ENCODE measurements around the gene SYNPO. TPM values are rescaled to one million over a fixed set of nuclear protein-coding genes. Genes with fewer than 3 reads are reported as not detected.

SYNPO gene
- total and polyA plus RNA-seq, 2 donors (not counting 1 experiment from before 2014, with no cell fraction given), result 6.6 to 9.8 TPM

- TF ChIP-seq CTCF (conservative IDR thresholded peaks at IDR 0.05 in 1 of 2, IDR thresholded peaks at IDR 0.05 in 1 of 2; ENCODE audit: low read depth in 1 of 2, low read length in 2 of 2) (no peak), EZH2 (IDR thresholded peaks at IDR 0.05; ENCODE audit: low read length, missing control alignments) (no peak)
- no peak overlapping the region for H2AFZ ChIP-seq (ENCODE audit: low read length)
Measured at GRCh38 chr5:150623152-150623877, 17.1 kb upstream of the SYNPO start.

GRCh38 chr5:150623878-150624216, 16.6 kb upstream of the SYNPO start:
- Histone ChIP-seq H4K20me1 (ENCODE audit: control insufficient read depth, extremely low read depth, insufficient read depth, low read length) (no peaks in the 10 kb centered on the region), H3K79me2 (ENCODE audit: control insufficient read depth, insufficient read depth, low read length) (no peaks in the 10 kb centered on the region), H3K36me3 (ENCODE audit: control insufficient read depth, insufficient read depth, low read length) (no peaks in the 10 kb centered on the region), H3K9me3 (ENCODE audit: control insufficient read depth, insufficient read depth, low read depth, low read length) (no peaks in the 10 kb centered on the region), H3K27ac (ENCODE audit: insufficient read depth, low read length) (no peak overlapping the region), H3K27me3 (ENCODE audit: control insufficient read depth, insufficient read depth, low read length) (no peaks in the 10 kb centered on the region), H2AFZ (ENCODE audit: low read length) (no peak overlapping the region), H3K4me3 (replicated peaks in 1 of 4; ENCODE audit: control extremely low read depth in 1 of 4, insufficient read depth in 1 of 4, low read depth in 3 of 4, low read length in 4 of 4) (peak overlapping the region in 1 of 4 experiments; percentile 7), H3K4me2 (ENCODE audit: extremely low read depth, insufficient read depth, low read length) (peak overlapping the region; percentile 60), H3K9ac (ENCODE audit: insufficient read depth, low read length) (no peak overlapping the region), H3K4me1 (ENCODE audit: control insufficient read depth, extremely low read depth, insufficient read depth, low read length) (peaks cover 19% of the 10 kb centered on the region)
- TF ChIP-seq EZH2 (IDR thresholded peaks at IDR 0.05; ENCODE audit: low read length, missing control alignments), result no peak
- no peak for TF ChIP-seq CTCF (conservative IDR thresholded peaks at IDR 0.05 in 1 of 2, IDR thresholded peaks at IDR 0.05 in 1 of 2; ENCODE audit: low read depth in 1 of 2, low read length in 2 of 2)
- DNase-seq (ENCODE audit: low read depth in 2 of 2), result no peak

More at GRCh38 chr5:150623152-150623877, 17.1 kb upstream of the SYNPO start:
- Histone ChIP-seq H3K9ac (ENCODE audit: insufficient read depth, low read length) (no peak overlapping the region), H3K4me2 (ENCODE audit: extremely low read depth, insufficient read depth, low read length) (no peak overlapping the region), H3K36me3 (ENCODE audit: control insufficient read depth, insufficient read depth, low read length) (no peaks in the 10 kb centered on the region), H3K27me3 (ENCODE audit: control insufficient read depth, insufficient read depth, low read length) (no peaks in the 10 kb centered on the region), H3K27ac (ENCODE audit: insufficient read depth, low read length) (no peak overlapping the region), H3K79me2 (ENCODE audit: control insufficient read depth, insufficient read depth, low read length) (no peaks in the 10 kb centered on the region), H4K20me1 (ENCODE audit: control insufficient read depth, extremely low read depth, insufficient read depth, low read length) (no peaks in the 10 kb centered on the region), H3K9me3 (ENCODE audit: control insufficient read depth, insufficient read depth, low read depth, low read length) (no peaks in the 10 kb centered on the region), H3K4me3 (replicated peaks in 1 of 4; ENCODE audit: control extremely low read depth in 1 of 4, insufficient read depth in 1 of 4, low read depth in 3 of 4, low read length in 4 of 4) (peak overlapping the region in 1 of 4 experiments; percentile 7), H3K4me1 (ENCODE audit: control insufficient read depth, extremely low read depth, insufficient read depth, low read length) (peaks cover 25% of the 10 kb centered on the region)
- no peak for DNase-seq (ENCODE audit: low read depth in 2 of 2)

- Histone ChIP-seq H3K36me3 (ENCODE audit: control insufficient read depth, insufficient read depth, low read length) (no peaks in the 10 kb centered on the region), H3K4me2 (ENCODE audit: extremely low read depth, insufficient read depth, low read length) (peak overlapping the region; percentile 96), H4K20me1 (ENCODE audit: control insufficient read depth, extremely low read depth, insufficient read depth, low read length) (no peaks in the 10 kb centered on the region), H3K9me3 (ENCODE audit: control insufficient read depth, insufficient read depth, low read depth, low read length) (no peaks in the 10 kb centered on the region), H3K79me2 (ENCODE audit: control insufficient read depth, insufficient read depth, low read length) (no peaks in the 10 kb centered on the region), H3K27me3 (ENCODE audit: control insufficient read depth, insufficient read depth, low read length) (no peaks in the 10 kb centered on the region), H3K4me1 (ENCODE audit: control insufficient read depth, extremely low read depth, insufficient read depth, low read length) (peaks cover 13% of the 10 kb centered on the region), H3K27ac (ENCODE audit: insufficient read depth, low read length) (no peak overlapping the region), H2AFZ (ENCODE audit: low read length) (peak overlapping the region; percentile 42), H3K4me3 (replicated peaks in 1 of 4; ENCODE audit: control extremely low read depth in 1 of 4, insufficient read depth in 1 of 4, low read depth in 3 of 4, low read length in 4 of 4) (peak overlapping the region; percentile 57 to 81 (median 63)), H3K9ac (ENCODE audit: insufficient read depth, low read length) (peak overlapping the region; percentile 57)
- DNase-seq (ENCODE audit: low read depth in 2 of 2), result no peak
- TF ChIP-seq CTCF (conservative IDR thresholded peaks at IDR 0.05 in 1 of 2, IDR thresholded peaks at IDR 0.05 in 1 of 2; ENCODE audit: low read depth in 1 of 2, low read length in 2 of 2), result no peak
- TF ChIP-seq EZH2 (IDR thresholded peaks at IDR 0.05; ENCODE audit: low read length, missing control alignments), result no peak
Measured at GRCh38 chr5:150624334-150625163, 15.9 kb upstream of the SYNPO start.

Measured in fibroblast of lung (primary cell).